ENCODE measurements around the gene USP26. TPM values are rescaled to one million over a fixed set of nuclear protein-coding genes. Genes with fewer than 3 reads are reported as not detected.

USP26 gene
- total RNA-seq, 2 donors from 2014 or later, result not detected

Other genes with a start within 250 kb of the USP26 start
- gene HS6ST2, start 138.5 kb downstream of the USP26 start, total RNA-seq, result 1 to 10 TPM in 1 of 2 donors, under 1 TPM in 1; 0.16 to 1.8 TPM
- gene TFDP3, start 121.2 kb upstream of the USP26 start, total RNA-seq, result under 1 TPM in 1 of 2 donors, not detected in 1; 0.14 TPM